Neural progenitor cell (in vitro differentiated cells): ENCODE results near the gene NDUFB5.

Experiments used
- EZH2 ChIP-seq: fragments of 200-600 bp; sonication (generic); IDR thresholded peaks from 2 replicates; pipeline ENCODE4 v1.6.1; 2017; ENCODE audit warnings: antibody characterized with exemption, mild to moderate bottlenecking, moderate library complexity
- EZH2phosphoT487 ChIP-seq: fragments of 200-600 bp; sonication (generic); IDR thresholded peaks from 2 replicates; pipeline ENCODE4 v1.6.1; 2017; ENCODE audit warnings: antibody characterized with exemption
- TF ChIP-seq, protein P1 (sequence below): fragments of 200-600 bp; sonication (generic); IDR thresholded peaks from 2 replicates; pipeline ENCODE4 v1.5.1; 2017; ENCODE audit warnings: antibody characterized with exemption, mild to moderate bottlenecking

DNA sequence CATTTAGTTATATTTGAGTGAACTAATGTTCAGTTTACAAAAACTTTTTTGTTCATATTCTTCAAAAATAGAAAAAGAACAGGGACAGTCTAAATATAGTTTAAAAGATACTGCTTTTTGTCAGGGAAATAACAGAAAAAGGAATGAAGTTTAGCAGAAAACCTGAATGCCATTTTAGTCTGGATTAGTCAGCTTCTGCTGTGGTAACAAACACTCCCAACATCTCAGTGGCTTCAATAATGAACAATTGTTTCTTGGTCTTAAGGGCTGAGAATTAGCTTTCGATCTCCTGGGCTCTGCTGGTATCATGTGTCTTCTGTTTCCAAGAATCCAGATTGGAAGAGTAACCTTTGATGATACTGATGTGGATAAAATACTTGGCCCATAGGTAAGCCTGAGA is 35.9 kb downstream of the NDUFB5 start:
- TF ChIP-seq, protein P1, sequence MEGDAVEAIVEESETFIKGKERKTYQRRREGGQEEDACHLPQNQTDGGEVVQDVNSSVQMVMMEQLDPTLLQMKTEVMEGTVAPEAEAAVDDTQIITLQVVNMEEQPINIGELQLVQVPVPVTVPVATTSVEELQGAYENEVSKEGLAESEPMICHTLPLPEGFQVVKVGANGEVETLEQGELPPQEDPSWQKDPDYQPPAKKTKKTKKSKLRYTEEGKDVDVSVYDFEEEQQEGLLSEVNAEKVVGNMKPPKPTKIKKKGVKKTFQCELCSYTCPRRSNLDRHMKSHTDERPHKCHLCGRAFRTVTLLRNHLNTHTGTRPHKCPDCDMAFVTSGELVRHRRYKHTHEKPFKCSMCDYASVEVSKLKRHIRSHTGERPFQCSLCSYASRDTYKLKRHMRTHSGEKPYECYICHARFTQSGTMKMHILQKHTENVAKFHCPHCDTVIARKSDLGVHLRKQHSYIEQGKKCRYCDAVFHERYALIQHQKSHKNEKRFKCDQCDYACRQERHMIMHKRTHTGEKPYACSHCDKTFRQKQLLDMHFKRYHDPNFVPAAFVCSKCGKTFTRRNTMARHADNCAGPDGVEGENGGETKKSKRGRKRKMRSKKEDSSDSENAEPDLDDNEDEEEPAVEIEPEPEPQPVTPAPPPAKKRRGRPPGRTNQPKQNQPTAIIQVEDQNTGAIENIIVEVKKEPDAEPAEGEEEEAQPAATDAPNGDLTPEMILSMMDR, result no peak
- no peak for TF ChIP-seq EZH2phosphoT487
- no peak for TF ChIP-seq EZH2
